HG02981 (cell line): ENCODE results near the gene CNTN5.

Experiments used
- ATAC-seq: cut with Tn5 transposase; IDR thresholded peaks from one replicate; pipeline ENCODE4 v1.9.1; 2021; ENCODE audit warnings: mild to moderate bottlenecking, moderate library complexity; ENCODE audit not compliant: unreplicated experiment

The CNTN5 gene

GRCh38 chr11:99162819-99163218, 142.1 kb downstream of the CNTN5 start:
- ATAC-seq, result no peak

- ATAC-seq, result no peak
Measured at GRCh38 chr11:99170591-99170990, 149.8 kb downstream of the CNTN5 start.

GRCh38 chr11:99171330-99171729, 150.6 kb downstream of the CNTN5 start:
- ATAC-seq, result no peak

DNA sequence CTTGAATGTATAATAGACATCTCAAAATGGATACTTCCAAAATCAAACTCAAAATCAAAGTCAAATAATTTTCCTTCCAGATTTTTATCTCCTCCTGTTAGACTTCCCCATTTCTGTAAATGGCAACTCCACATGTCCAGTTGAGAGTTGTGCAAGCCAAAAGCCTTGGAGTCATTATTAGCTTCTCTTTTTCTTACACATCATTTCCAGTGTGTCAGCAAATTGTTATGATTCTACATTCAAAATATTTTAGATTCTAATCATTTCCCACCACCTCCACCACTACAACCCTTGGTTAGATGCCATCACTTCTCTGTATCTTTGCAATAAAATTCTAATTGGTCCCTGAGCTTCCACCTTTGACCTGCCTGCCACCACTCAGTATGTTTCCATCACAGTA, 155.7 kb downstream of the CNTN5 start:
- no peak for ATAC-seq

DNA sequence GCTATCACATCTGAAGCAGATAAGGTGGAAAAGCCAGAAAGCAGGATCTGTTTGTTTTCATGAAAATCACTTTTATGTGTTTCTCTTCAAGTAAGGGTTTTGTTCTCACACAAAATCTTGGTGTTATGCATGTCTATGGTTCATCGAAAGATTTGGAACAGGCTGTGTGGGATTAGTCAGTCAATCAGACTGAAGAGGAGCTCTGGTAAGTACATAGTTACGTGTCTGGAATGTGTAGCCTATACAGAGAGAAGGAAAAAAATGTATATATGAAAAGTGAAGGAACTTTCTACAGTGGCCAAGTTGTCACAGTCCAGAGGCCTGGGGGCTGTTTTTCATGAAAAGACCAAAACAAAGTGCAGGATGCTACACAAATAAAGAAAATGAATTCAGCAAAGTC, 156.7 kb downstream of the CNTN5 start:
- no peak for ATAC-seq

DNA sequence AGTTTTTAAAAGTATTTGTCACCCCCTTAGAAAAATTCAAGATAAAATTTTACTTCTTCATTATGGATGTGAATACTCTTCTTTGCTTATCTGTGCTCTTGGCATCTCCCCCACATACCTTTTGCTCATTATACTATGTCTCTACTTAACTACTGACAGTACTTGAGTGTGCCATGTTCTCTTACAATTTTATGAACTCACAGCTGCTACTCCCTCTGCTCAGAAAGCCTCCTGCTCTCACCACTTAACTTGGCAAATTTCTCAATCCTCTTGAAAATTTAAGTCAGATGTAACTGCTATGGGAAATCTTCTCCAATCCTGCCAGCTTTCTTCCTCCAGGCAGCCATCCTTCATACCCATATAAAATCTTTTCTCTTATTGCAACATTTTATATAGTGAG, 163.4 kb downstream of the CNTN5 start:
- ATAC-seq, result no peak

- no peak for ATAC-seq
Measured at GRCh38 chr11:99188221-99188620, 167.5 kb downstream of the CNTN5 start.

DNA sequence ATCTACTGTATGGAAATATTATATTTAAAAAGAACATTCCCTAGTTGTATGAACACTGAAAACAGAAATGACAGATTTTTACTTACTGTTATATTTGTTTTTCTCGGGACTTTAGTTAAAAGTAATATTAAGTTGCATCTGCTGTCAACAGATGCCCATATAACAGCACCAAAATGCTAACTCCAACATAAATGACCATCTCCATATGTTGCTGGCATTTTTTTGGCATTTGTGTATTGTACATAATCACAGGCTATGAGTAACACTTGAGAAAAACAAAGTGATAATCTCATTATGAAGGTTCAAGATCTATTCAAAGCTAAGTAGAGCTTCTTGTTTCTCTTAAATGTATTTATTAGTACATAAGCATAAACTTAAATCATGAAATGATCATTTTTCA, 172.0 kb downstream of the CNTN5 start:
- no peak for ATAC-seq

GRCh38 chr11:99197477-99197876, 176.7 kb downstream of the CNTN5 start:
- no peak for ATAC-seq

- ATAC-seq, result no peak
Measured at GRCh38 chr11:99198215-99198614, 177.5 kb downstream of the CNTN5 start.

GRCh38 chr11:99199341-99199740, 178.6 kb downstream of the CNTN5 start:
- ATAC-seq, result no peak

DNA sequence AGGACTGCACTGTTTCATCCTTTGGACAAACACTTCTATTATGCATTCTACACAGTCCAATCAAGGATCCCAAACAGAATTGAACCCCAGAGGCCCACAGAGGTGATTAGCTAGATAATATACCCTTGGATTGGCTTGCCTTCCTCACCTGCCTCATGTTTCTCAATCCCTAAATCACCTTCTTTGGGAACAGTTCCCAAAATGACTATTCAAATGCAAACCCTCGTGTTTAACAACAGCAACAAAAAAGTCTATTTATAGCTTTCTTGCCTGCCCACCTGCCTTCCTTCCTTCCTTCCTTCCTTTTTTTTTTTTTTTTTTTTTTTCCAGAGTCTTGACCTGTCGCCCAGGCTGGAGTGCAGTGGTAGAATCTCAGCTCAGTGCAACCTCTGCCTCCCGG, 180.0 kb downstream of the CNTN5 start:
- ATAC-seq, result no peak

GRCh38 chr11:99208813-99209212, 188.1 kb downstream of the CNTN5 start:
- no peak for ATAC-seq

GRCh38 chr11:99229544-99229943, 208.8 kb downstream of the CNTN5 start:
- no peak for ATAC-seq

GRCh38 chr11:99234534-99234933, 213.8 kb downstream of the CNTN5 start:
- ATAC-seq, result no peak

DNA sequence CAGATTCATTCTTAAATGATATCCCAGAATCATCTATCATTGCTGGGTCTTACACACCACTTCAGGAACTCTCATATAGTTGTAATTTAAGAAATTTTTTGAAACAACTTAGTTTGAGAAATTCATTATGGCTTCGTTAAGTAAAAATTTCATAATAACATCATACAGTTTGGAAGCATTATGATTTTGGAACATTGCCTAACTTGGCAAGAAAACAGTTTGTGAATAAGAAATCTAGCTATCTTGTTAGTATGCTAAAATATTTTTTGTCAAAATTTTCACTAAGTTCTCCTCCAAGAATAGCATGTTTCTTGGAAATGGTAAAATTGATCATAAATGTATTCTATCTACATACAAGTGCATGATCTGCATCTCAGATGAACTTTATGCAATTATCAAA, 217.7 kb downstream of the CNTN5 start:
- ATAC-seq, result no peak

- ATAC-seq, result no peak
Measured at GRCh38 chr11:99240192-99241030, 219.7 kb downstream of the CNTN5 start.

GRCh38 chr11:99241066-99241465, 220.3 kb downstream of the CNTN5 start:
- no peak for ATAC-seq

DNA sequence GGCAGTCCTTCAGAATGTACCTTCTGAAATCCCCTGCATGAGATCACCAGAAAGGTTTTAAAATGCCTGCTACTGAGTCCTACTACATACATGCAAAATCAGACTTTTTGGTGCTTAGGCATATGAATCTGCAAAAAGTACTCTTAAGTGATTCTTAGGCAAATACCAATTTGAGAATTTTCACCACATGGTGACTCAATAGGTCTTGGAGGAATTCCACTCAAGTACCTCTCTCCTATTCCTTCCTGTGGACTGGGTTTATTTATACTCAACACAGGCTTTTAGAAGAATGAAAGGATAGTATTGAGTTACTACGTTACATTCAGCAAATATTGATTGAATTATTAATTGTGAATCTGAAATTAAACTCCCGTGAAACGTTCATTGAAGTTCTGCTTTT, 223.9 kb downstream of the CNTN5 start:
- ATAC-seq, result no peak

GRCh38 chr11:99246199-99246598, 225.4 kb downstream of the CNTN5 start:
- ATAC-seq, result no peak

GRCh38 chr11:99256614-99257013, 235.9 kb downstream of the CNTN5 start:
- ATAC-seq, result no peak

- no peak for ATAC-seq
Measured at GRCh38 chr11:99257131-99257530, 236.4 kb downstream of the CNTN5 start.

DNA sequence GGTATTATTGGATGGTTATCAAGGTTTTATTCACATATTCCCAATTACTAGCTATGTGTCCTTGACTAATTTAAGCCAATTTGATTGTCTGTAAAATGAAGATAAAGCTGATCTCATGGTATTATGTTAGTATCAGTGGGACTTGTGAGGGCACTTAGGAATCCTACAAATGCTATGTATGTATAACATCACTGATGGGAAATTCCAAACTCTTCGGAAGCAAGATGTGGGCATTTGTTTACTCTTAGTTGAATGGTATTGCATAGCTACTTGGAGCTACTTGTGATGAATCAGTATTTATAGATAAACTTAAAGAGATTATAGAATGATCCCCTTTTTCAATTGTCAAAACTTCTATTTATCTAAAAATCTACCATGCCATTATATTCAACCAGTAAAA, 239.9 kb downstream of the CNTN5 start:
- no peak for ATAC-seq
